Measurements from ENCODE around the gene DIP2B. TPM values are rescaled to one million over a fixed set of nuclear protein-coding genes. Genes with fewer than 3 reads are reported as not detected.

DIP2B gene
- total and polyA plus RNA-seq, 8 donors, result 2.7 to 136 (median 8.9) TPM

DNA sequence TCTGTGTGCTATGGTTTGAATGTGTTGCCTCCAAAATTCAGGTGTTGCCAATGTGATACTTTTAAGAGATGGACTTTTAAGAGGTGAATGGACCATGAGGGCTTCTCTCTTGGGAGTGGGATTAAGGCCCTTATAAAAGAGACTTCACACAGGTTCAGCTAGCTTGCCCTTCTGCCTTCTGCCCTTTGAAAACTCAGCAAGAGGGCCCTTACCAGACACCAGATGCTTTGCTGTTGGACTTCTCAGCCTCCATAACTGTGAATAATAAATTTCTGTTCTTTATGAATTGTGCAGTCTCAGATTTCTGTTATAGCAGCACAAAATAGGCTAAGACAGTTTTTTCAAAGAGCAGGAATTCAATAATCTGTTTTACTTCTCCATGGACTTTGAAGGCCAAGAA, 86.1 kb downstream of the DIP2B start:
- TF ChIP-seq EP300 (IDR thresholded peaks at IDR 0.05), result no peak
- no peak for TF ChIP-seq POLR2AphosphoS5 (IDR thresholded peaks at IDR 0.05)
- TF ChIP-seq, protein P1, sequence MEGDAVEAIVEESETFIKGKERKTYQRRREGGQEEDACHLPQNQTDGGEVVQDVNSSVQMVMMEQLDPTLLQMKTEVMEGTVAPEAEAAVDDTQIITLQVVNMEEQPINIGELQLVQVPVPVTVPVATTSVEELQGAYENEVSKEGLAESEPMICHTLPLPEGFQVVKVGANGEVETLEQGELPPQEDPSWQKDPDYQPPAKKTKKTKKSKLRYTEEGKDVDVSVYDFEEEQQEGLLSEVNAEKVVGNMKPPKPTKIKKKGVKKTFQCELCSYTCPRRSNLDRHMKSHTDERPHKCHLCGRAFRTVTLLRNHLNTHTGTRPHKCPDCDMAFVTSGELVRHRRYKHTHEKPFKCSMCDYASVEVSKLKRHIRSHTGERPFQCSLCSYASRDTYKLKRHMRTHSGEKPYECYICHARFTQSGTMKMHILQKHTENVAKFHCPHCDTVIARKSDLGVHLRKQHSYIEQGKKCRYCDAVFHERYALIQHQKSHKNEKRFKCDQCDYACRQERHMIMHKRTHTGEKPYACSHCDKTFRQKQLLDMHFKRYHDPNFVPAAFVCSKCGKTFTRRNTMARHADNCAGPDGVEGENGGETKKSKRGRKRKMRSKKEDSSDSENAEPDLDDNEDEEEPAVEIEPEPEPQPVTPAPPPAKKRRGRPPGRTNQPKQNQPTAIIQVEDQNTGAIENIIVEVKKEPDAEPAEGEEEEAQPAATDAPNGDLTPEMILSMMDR (IDR thresholded peaks at IDR 0.05), result no peak
- TF ChIP-seq POLR2A (IDR thresholded peaks at IDR 0.05), result no peak
- no peak for DNase-seq
- Histone ChIP-seq H3K4me1 (peaks cover 0 to 6% (median 2%) of the 10 kb centered on the region in 4 donors), H3K27ac (no peak overlapping the region), H3K27me3 (no peaks in the 10 kb centered on the region), H3K36me3 (no peaks in the 10 kb centered on the region), H3K9me3 (no peaks in the 10 kb centered on the region), H3K4me3 (no peak overlapping the region)
- intact Hi-C loops (cut with DNase I; ENCODE audit: low total_unique reads), result no loop called here

DNA sequence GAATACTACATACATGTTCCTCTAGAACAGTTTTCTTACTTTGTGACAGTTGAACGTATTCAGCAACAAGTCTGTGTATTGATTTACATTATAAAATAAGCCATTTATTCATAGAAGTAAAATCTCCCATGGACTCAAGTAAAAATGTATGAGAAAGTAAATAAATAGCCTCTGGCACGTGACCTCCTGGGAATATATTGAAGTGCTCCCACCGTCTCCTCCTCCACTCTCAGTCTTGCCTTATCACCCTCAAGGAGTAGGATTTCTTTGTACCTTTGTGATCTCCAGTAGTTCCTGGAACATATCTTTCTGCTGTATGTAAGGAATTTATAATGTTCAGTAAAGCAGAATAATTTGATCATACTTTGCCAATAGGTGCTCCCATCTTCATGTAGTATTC, 90.9 kb downstream of the DIP2B start:
- no peaks in the 10 kb centered on the region for H3K27me3 ChIP-seq
- H3K4me1 ChIP-seq, result peaks cover 6 to 35% (median 19%) of the 10 kb centered on the region in 4 donors
- H3K36me3 ChIP-seq, result no peaks in the 10 kb centered on the region
- no peak for TF ChIP-seq EP300 (IDR thresholded peaks at IDR 0.05)
- TF ChIP-seq, protein P1 (IDR thresholded peaks at IDR 0.05), result no peak
- no peak for TF ChIP-seq POLR2AphosphoS5 (IDR thresholded peaks at IDR 0.05)
- TF ChIP-seq POLR2A (IDR thresholded peaks at IDR 0.05), result no peak
- 55 to 78% (median 74%) methylated on average over 3 of the region's 3 CpGs for WGBS, 5 donors
- intact Hi-C loops (cut with DNase I; ENCODE audit: low total_unique reads), result no loop called here
- DNase-seq, result no peak
- H3K27ac ChIP-seq, result no peak overlapping the region
- H3K9me3 ChIP-seq, result no peaks in the 10 kb centered on the region
- no peak overlapping the region for H3K4me3 ChIP-seq

GRCh38 chr12:50597200-50598195, 92.7 kb downstream of the DIP2B start:
- no peaks in the 10 kb centered on the region for H3K36me3 ChIP-seq
- no peaks in the 10 kb centered on the region for H3K9me3 ChIP-seq
- peak overlapping the region in 3 of 5 donors; percentile 1 to 66 (median 38) for H3K27ac ChIP-seq
- H3K4me3 ChIP-seq, result no peak overlapping the region
- intact Hi-C loops (cut with DNase I; ENCODE audit: low total_unique reads), result no loop called here
- TF ChIP-seq POLR2A (IDR thresholded peaks at IDR 0.05) (no peak), POLR2AphosphoS5 (IDR thresholded peaks at IDR 0.05) (peak in 1 of 3 donors; percentile 39)
- DNase-seq, result peak; percentile 39 to 42
- WGBS, 5 donors, result 33 to 50% (median 43%) methylated on average over 9 of the region's 9 CpGs
- H3K4me1 ChIP-seq, result peaks cover 6 to 38% (median 19%) of the 10 kb centered on the region in 4 donors
- H3K27me3 ChIP-seq, result no peaks in the 10 kb centered on the region

DNA sequence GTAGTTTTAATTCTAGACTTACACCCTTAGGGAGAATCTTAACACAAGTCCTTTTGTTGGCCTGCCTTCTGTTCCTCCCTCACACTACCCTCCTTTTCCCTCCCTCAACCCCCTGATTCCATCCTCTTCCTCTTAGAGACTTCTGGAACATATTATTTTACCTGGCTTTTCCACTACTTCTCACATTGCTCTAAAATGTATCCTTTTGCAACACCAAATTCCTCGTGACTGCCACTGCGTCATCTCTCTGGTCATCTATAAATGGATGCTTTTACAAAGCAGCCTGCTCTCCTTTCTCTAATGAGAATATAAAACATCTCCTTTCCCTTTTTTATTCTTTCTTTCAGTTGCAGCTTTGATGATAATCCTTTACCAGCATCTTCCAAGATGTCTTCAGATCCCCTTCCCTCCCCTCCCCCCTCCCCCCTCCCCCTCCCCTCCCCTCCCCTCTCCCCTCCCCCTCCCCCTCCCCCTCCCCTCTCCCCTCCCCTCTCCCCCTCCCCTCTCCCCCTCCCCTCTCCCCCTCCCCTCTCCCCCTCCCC, 93.6 kb downstream of the DIP2B start:
- peaks cover 6 to 39% (median 21%) of the 10 kb centered on the region in 4 donors for H3K4me1 ChIP-seq
- intact Hi-C loops (cut with DNase I; ENCODE audit: low total_unique reads), result no loop called here
- no peak overlapping the region for H3K4me3 ChIP-seq
- H3K27ac ChIP-seq, result peak overlapping the region in 2 of 5 donors; percentile 38 to 66
- H3K27me3 ChIP-seq, result no peaks in the 10 kb centered on the region
- TF ChIP-seq POLR2A (IDR thresholded peaks at IDR 0.05) (no peak), POLR2AphosphoS5 (IDR thresholded peaks at IDR 0.05) (no peak), EP300 (IDR thresholded peaks at IDR 0.05) (no peak)
- TF ChIP-seq, protein P1 (IDR thresholded peaks at IDR 0.05), result no peak
- DNase-seq, result no peak
- H3K9me3 ChIP-seq, result no peaks in the 10 kb centered on the region
- H3K36me3 ChIP-seq, result no peaks in the 10 kb centered on the region
- WGBS, 5 donors, result 78 to 92% (median 88%) methylated on average over 2 of the region's 2 CpGs

All from stomach (tissue), 9 donors.